Measurements from ENCODE around the gene PTHLH. TPM values are rescaled to one million over a fixed set of nuclear protein-coding genes. Genes with fewer than 3 reads are reported as not detected.

The PTHLH gene
- total RNA-seq, 2 donors from 2014 or later: not detected

DNA sequence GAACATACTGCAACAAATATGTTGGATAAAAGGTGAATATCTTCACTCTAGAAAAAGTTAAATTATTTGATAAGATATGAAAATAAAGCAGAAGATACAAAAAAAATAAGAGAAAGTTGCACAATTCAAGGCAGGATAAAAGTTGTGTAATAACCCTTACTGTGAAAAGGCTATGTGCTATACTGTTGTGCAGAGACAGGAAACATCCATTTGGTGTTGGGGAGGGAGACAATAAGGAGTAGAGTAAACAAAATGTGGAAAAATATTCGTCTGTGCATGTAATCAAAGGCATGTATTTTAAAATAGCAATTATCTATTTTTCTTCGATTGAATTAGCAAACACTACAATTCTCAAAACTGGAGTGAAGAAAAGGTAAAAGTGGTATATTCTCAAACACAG is 34.8 kb downstream of the PTHLH start:
- Mint-ChIP-seq H3K4me3 (no peak overlapping the region), H3K27me3 (peaks cover 2% of the 10 kb centered on the region), H3K9me3 (no peaks in the 10 kb centered on the region), H3K36me3 (ENCODE audit: low read depth) (no peaks in the 10 kb centered on the region), H3K27ac (no peak overlapping the region), H3K4me1 (no peaks in the 10 kb centered on the region)
- ATAC-seq (replicated peaks): no peak

DNA sequence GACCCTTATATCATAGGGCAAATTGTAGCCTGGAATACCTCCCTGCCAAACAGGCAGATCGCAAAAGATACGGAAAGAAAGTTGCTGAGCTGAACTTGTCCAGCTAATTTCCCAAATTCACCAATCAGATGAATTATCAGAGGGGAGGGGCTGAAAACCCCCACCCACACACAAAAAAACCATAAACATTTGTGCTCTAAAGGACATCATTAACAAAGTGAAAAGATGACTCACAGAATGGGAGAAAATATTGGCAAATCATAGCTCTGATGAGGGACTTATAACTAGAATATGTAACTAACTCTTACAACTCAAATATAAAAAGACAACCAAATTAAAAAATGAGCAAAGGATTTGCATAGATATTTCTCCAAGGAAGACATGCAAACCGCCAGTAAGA is 36.3 kb downstream of the PTHLH start:
- no peak overlapping the region for H3K4me3 Mint-ChIP-seq
- peaks cover 3% of the 10 kb centered on the region for H3K27me3 Mint-ChIP-seq
- ATAC-seq (replicated peaks): no peak
- H3K27ac Mint-ChIP-seq: no peak overlapping the region
- no peaks in the 10 kb centered on the region for H3K4me1 Mint-ChIP-seq
- no peaks in the 10 kb centered on the region for H3K36me3 Mint-ChIP-seq (ENCODE audit: low read depth)
- no peaks in the 10 kb centered on the region for H3K9me3 Mint-ChIP-seq

DNA sequence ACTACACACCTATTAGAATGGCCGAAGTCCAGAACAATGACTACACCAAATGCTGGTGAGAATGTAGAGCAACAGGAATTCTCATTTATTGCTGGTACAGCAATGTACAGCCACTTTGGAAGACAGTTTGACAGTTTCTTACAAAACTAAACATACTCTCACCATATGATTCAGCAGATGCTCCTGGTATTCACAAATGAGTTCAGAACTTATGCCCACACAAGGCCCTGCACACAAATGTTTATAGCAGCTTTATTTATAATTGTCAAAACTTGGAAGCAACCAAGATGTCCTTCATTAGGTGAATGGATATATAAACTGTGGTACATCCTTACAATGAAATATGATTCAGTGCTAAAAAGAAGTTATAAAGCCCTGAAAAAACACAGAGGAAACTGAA is 38.3 kb downstream of the PTHLH start:
- no peaks in the 10 kb centered on the region for H3K4me1 Mint-ChIP-seq
- no peak overlapping the region for H3K4me3 Mint-ChIP-seq
- no peak overlapping the region for H3K27ac Mint-ChIP-seq
- H3K36me3 Mint-ChIP-seq (ENCODE audit: low read depth): no peaks in the 10 kb centered on the region
- H3K27me3 Mint-ChIP-seq: peaks cover 7% of the 10 kb centered on the region
- no peaks in the 10 kb centered on the region for H3K9me3 Mint-ChIP-seq
- ATAC-seq (replicated peaks): no peak

DNA sequence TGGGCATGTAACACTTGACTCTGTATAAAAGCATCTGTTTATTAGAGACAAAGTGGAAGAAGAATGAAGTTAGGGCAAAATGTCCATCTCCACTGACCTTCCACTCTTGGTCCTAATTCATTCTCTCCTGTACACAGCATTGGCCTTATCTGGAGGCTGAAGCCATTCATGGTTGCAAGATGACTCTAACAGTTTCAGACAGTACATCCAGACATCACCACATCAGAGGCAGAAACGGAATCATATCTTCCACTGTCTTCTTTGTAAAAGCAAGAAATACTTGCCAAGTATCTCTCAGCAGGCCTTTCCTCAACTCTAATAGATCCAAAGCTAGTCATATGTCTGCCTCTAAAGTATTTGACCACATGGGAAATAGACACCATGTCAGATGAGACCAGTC is 41.1 kb downstream of the PTHLH start:
- H3K27ac Mint-ChIP-seq: peak overlapping the region; percentile 5
- H3K36me3 Mint-ChIP-seq (ENCODE audit: low read depth): no peaks in the 10 kb centered on the region
- H3K9me3 Mint-ChIP-seq: no peaks in the 10 kb centered on the region
- no peak overlapping the region for H3K4me3 Mint-ChIP-seq
- peaks cover 10% of the 10 kb centered on the region for H3K27me3 Mint-ChIP-seq
- ATAC-seq (replicated peaks): peak; percentile 62
- H3K4me1 Mint-ChIP-seq: no peaks in the 10 kb centered on the region

DNA sequence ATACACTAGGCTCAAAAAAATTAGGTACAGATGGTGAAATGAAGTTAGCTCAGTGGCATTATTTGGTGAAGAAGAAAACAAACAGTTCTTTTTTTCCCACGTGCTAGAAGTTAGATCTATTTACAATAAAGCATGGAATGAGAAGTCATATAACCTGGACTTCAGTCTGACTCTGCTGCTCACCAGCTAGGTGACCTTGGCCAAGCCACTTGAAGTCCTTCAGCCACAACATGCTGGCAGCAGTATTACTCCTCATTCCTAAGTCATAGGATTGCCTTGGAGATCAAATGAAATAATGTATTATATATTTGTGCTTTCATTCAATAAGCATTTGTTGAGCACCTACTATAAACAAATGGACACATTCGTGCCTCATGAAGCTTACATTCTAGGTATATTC is 45.2 kb downstream of the PTHLH start:
- ATAC-seq (replicated peaks): no peak
- no peak overlapping the region for H3K4me3 Mint-ChIP-seq
- peaks cover 7% of the 10 kb centered on the region for H3K27me3 Mint-ChIP-seq
- H3K27ac Mint-ChIP-seq: no peak overlapping the region
- H3K9me3 Mint-ChIP-seq: no peaks in the 10 kb centered on the region
- no peaks in the 10 kb centered on the region for H3K4me1 Mint-ChIP-seq
- no peaks in the 10 kb centered on the region for H3K36me3 Mint-ChIP-seq (ENCODE audit: low read depth)

DNA sequence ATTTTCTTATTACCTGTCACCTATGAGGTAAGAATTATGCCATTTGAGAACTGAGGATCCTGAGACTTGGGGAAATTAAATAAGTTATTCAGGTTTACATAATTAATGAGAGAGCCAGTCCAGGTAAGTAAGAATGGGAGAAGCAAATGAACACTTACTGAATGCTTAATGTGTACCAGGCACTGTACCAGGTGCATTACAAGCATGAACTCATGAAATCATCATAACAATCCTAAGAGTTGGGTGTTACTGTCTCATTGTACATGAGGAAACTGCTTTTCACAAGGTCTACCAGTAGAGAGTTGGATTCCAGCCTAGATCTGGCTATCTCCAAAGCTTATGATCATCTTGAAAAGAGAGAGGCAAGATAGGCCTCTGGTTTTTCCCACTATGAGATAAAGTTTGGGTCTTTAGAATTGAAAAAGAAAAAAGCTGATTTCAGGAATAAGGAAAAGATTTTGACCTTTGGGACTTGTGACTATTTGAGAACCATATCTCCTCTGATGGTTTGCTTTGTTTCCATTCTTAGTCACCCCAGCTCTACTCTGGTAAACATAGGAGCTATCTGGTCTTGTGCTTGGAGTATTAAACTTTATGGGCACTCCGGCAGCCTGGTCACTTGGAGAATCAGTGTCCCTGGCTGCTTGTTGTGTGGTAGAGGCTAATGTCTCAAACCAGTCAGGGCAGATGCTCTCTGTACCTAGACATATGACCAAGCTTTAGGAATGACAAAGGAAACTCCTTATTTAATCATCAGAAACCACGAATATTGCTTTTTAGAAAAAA is 48.0 kb downstream of the PTHLH start:
- Mint-ChIP-seq H3K4me1 (no peaks in the 10 kb centered on the region), H3K4me3 (no peak overlapping the region), H3K36me3 (ENCODE audit: low read depth) (no peaks in the 10 kb centered on the region), H3K27me3 (peaks cover 4% of the 10 kb centered on the region), H3K9me3 (no peaks in the 10 kb centered on the region), H3K27ac (no peak overlapping the region)
- no peak for ATAC-seq (replicated peaks)

DNA sequence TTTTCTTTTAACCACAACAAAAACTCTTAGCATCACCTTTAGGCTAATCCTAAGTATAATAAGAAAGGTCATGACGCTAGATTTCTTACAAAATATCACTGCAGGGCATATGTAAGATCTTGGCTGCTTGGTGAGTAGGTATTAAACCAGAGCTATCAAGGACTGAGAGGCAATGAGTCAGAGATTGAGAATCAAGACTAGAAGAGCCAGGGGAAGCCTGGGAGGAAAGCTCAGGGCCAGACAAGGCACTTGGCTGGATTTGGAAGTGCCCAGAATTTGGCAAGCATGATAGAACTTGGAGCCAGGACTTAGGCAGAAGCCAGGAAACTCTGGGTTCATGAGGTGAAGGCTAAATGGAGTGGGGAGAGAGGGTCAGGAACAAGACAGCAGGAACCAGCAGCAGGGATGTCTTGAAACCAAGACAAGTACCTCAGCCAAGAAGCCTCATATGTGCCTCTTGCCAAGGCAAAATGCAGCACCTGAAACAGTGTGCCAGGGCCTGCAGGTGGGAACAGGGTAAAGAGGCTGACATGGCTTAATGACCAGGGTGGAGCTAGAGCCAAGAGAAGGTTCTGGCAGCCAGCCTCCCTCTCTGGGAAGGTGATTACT is 49.9 kb downstream of the PTHLH start:
- no peak for ATAC-seq (replicated peaks)
- no peaks in the 10 kb centered on the region for H3K4me1 Mint-ChIP-seq
- H3K36me3 Mint-ChIP-seq (ENCODE audit: low read depth): no peaks in the 10 kb centered on the region
- H3K9me3 Mint-ChIP-seq: no peaks in the 10 kb centered on the region
- no peak overlapping the region for H3K27ac Mint-ChIP-seq
- no peak overlapping the region for H3K4me3 Mint-ChIP-seq
- peaks cover 3% of the 10 kb centered on the region for H3K27me3 Mint-ChIP-seq

DNA sequence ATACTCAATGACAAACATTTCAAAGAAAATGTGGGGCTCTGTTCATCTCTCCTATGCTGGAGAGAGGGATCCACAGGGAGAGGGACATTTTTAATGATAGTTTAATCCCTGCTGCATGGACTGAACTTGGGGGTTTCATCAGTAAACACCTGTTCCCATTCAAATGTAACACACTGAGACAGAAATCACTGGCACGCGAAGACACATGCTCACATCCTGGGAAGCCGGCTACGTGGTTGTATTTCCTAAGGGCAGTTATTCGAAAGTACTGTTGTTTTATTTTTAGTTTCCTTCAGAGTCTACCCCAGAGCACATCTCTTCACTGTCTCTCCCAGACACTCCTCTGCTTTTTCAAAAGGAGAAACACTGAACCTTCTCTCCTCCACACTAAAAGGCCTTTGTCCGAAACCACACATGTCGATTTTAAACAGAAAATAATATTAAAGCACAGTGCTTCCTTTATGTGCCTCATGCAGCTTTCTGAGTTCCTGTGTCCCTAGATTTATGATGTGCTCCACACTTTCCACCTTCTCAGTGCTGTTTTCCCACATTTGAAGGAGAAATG is 52.8 kb downstream of the PTHLH start:
- peaks cover 6% of the 10 kb centered on the region for H3K27me3 Mint-ChIP-seq
- H3K9me3 Mint-ChIP-seq: no peaks in the 10 kb centered on the region
- H3K27ac Mint-ChIP-seq: no peak overlapping the region
- no peaks in the 10 kb centered on the region for H3K4me1 Mint-ChIP-seq
- H3K36me3 Mint-ChIP-seq (ENCODE audit: low read depth): no peaks in the 10 kb centered on the region
- ATAC-seq (replicated peaks): no peak
- H3K4me3 Mint-ChIP-seq: no peak overlapping the region

DNA sequence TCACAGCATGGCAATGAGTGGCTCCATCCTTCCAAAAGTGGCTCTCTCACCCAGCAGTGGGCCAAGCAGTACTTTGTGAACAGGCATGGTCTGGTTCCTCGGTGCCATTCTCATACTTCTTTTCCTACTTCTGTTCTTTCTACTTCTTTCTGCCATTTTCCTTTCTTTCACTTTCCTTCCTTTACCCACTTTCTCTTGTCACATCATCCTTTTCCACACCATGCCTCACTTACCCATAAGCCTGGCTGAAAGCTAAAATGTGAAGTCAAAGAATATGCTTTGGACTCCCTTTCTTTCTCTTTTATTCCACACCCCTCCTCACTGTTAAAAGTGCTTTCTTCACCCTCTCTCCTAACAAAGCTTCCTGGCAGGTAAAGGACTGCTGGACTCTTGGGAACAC is 57.0 kb downstream of the PTHLH start:
- no peaks in the 10 kb centered on the region for H3K36me3 Mint-ChIP-seq (ENCODE audit: low read depth)
- no peak for ATAC-seq (replicated peaks)
- peaks cover 12% of the 10 kb centered on the region for H3K27me3 Mint-ChIP-seq
- H3K27ac Mint-ChIP-seq: no peak overlapping the region
- H3K4me1 Mint-ChIP-seq: no peaks in the 10 kb centered on the region
- no peak overlapping the region for H3K4me3 Mint-ChIP-seq
- no peaks in the 10 kb centered on the region for H3K9me3 Mint-ChIP-seq

DNA sequence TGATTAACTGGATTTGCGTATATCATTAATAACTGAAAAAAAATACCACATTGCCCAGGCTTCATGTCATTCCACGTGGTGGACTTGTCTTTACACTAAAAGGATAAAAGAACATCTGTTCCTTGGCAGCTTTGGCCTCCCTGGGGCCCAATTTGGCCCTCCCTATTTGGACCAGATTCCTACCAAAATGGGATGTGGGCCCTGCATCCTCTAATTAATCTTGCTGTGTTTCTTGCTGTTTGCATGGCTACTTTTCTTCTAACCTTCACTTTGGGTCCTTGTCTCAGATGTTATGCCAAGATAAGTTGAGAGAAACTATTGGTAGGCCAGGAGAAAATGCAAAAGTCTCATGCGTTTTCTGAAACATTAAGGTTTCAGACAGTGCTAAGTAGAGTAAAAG is 57.5 kb downstream of the PTHLH start:
- Mint-ChIP-seq H3K27me3 (peaks cover 13% of the 10 kb centered on the region), H3K4me3 (no peak overlapping the region), H3K36me3 (ENCODE audit: low read depth) (no peaks in the 10 kb centered on the region), H3K27ac (no peak overlapping the region), H3K4me1 (no peaks in the 10 kb centered on the region), H3K9me3 (no peaks in the 10 kb centered on the region)
- no peak for ATAC-seq (replicated peaks)

DNA sequence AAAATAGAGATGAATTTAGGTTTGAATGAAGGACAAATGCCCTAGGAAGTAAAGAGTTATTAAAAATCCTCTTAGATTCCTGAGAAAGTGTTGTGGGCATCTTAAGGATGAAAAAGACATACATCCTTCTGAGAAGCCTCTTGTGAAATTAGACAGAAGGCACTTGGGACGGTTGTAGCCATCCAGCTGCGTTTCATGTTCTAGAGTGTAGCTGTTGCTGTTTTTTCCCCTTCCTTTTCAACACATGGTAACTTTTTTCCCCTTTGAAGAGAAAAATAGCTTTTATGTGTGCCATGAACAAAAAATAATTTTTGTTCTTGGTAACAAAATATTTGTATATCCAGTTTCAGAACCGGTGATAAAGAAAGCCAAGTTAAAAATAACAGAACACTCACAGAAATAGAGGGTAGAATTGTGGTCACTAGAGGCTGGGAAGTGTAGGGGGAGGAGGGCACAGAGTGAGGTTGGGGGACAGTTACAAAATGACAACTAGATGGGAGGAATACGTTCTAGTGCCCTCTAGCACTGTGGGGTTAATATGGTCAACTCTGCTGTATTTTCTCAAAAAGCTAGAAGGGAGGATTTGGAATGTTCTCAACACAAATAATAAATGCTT is 58.4 kb downstream of the PTHLH start:
- ATAC-seq (replicated peaks): no peak
- H3K4me3 Mint-ChIP-seq: no peak overlapping the region
- no peaks in the 10 kb centered on the region for H3K36me3 Mint-ChIP-seq (ENCODE audit: low read depth)
- peaks cover 13% of the 10 kb centered on the region for H3K27me3 Mint-ChIP-seq
- H3K9me3 Mint-ChIP-seq: no peaks in the 10 kb centered on the region
- no peaks in the 10 kb centered on the region for H3K4me1 Mint-ChIP-seq
- H3K27ac Mint-ChIP-seq: no peak overlapping the region

DNA sequence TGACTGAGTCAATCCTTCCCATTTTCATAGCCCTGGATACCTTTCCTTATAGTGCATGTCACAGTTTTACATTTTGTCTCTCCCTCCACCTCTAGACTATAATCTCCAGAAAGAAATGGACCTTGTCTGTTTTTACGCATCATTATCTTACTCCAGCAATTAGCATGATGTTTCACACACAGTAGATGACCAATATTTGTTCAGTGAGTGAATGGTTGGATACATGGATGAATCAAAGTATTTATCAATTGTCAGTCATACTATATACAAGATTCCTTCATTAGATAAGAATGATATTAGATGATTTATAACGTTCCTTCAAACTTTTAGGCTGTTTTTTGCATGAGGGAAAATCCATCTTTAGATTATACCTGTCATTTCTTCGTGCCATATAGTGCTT is 61.1 kb downstream of the PTHLH start:
- Mint-ChIP-seq H3K9me3 (no peaks in the 10 kb centered on the region), H3K27me3 (peaks cover 18% of the 10 kb centered on the region), H3K4me3 (no peak overlapping the region), H3K27ac (no peak overlapping the region), H3K4me1 (no peaks in the 10 kb centered on the region), H3K36me3 (ENCODE audit: low read depth) (no peaks in the 10 kb centered on the region)
- no peak for ATAC-seq (replicated peaks)
